Measurements from ENCODE around the gene CARMIL3. TPM values are rescaled to one million over a fixed set of nuclear protein-coding genes. Genes with fewer than 3 reads are reported as not detected.

CARMIL3 gene
- total RNA-seq, 1 donor from 2014 or later = 0.12 TPM

- no peak for DNase-seq
- intact Hi-C loops (cut with micrococcal nuclease) = no loop called here
- no peak for ATAC-seq
Measured at GRCh38 chr14:24086193-24086955, 34.6 kb downstream of the CARMIL3 start.

- intact Hi-C loops (cut with micrococcal nuclease) = no loop called here
- ATAC-seq = no peak
- DNase-seq = no peak
Measured at GRCh38 chr14:24087004-24087403, 35.2 kb downstream of the CARMIL3 start.

GRCh38 chr14:24088095-24088494 is 36.3 kb downstream of the CARMIL3 start:
- intact Hi-C loops (cut with micrococcal nuclease) = no loop called here
- DNase-seq = no peak
- ATAC-seq = no peak

GRCh38 chr14:24089890-24090289 is 38.1 kb downstream of the CARMIL3 start:
- DNase-seq = no peak
- no peak for ATAC-seq
- intact Hi-C loops (cut with micrococcal nuclease) = no loop called here

- DNase-seq (no peak), ATAC-seq (no peak)
- intact Hi-C loops (cut with micrococcal nuclease) = no loop called here
Measured at GRCh38 chr14:24092110-24092504, 40.3 kb downstream of the CARMIL3 start.

- ATAC-seq (no peak), DNase-seq (no peak)
- intact Hi-C loops (cut with micrococcal nuclease) = no loop called here
Measured at GRCh38 chr14:24092505-24093206, 40.8 kb downstream of the CARMIL3 start.

- no peak for ATAC-seq
- DNase-seq = no peak
- intact Hi-C loops (cut with micrococcal nuclease) = no loop called here
Measured at GRCh38 chr14:24093207-24093900, 41.5 kb downstream of the CARMIL3 start.

GRCh38 chr14:24093901-24094840 is 42.4 kb downstream of the CARMIL3 start, which contains the start of gene PCK2:
PCK2 (plus strand) TSS chr14:24094311; CDS start chr14:24094406, 95 bp downstream.
- peak; percentile 93 for ATAC-seq
- intact Hi-C loops (cut with micrococcal nuclease) = no loop called here
- peak; percentile 93 for DNase-seq

- intact Hi-C loops (cut with micrococcal nuclease) = no loop called here
- DNase-seq (no peak), ATAC-seq (peak; percentile 1)
Measured at GRCh38 chr14:24094841-24095270, 43.0 kb downstream of the CARMIL3 start.

GRCh38 chr14:24095271-24096068 is 43.7 kb downstream of the CARMIL3 start:
- ATAC-seq (peak; percentile 6), DNase-seq (peak; percentile 62)
- intact Hi-C loops (cut with micrococcal nuclease) = no loop called here

GRCh38 chr14:24096545-24097181 is 44.9 kb downstream of the CARMIL3 start:
- DNase-seq = no peak
- intact Hi-C loops (cut with micrococcal nuclease) = no loop called here
- no peak for ATAC-seq

- intact Hi-C loops (cut with micrococcal nuclease) = no loop called here
- DNase-seq (no peak), ATAC-seq (no peak)
Measured at GRCh38 chr14:24098229-24098926, 46.6 kb downstream of the CARMIL3 start.

- ATAC-seq (no peak), DNase-seq (no peak)
- intact Hi-C loops (cut with micrococcal nuclease) = no loop called here
Measured at GRCh38 chr14:24098927-24099813, 47.4 kb downstream of the CARMIL3 start.

GRCh38 chr14:24100197-24100981 is 48.6 kb downstream of the CARMIL3 start:
- intact Hi-C loops (cut with micrococcal nuclease) = no loop called here
- ATAC-seq (no peak), DNase-seq (no peak)

- no peak for ATAC-seq
- intact Hi-C loops (cut with micrococcal nuclease) = no loop called here
- no peak for DNase-seq
Measured at GRCh38 chr14:24100982-24101494, 49.2 kb downstream of the CARMIL3 start.
